ENCODE data around the gene UNC13C.

UNC13C gene

DNA sequence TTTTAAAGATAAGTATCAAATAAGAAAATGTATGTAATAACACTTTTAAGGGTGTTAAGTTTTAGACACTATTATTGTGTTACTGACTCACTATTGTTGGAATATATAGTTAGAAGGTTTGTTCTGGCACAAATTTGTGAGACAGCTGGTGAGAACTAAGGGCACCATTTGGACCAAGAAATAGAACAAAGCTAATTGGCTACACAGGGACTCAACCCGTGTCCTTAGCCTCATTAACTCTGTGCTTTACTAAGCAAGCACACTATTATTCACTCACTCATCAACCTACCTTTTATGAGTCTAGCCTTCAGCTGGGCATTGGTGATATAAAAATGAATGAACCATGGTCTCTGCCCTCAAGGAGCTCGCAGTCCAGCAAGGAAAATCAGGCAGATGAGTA, 4.1 kb upstream of the UNC13C start:
- no peak for DNase-seq (ENCODE audit: low spot score)
- TF ChIP-seq, protein P1, sequence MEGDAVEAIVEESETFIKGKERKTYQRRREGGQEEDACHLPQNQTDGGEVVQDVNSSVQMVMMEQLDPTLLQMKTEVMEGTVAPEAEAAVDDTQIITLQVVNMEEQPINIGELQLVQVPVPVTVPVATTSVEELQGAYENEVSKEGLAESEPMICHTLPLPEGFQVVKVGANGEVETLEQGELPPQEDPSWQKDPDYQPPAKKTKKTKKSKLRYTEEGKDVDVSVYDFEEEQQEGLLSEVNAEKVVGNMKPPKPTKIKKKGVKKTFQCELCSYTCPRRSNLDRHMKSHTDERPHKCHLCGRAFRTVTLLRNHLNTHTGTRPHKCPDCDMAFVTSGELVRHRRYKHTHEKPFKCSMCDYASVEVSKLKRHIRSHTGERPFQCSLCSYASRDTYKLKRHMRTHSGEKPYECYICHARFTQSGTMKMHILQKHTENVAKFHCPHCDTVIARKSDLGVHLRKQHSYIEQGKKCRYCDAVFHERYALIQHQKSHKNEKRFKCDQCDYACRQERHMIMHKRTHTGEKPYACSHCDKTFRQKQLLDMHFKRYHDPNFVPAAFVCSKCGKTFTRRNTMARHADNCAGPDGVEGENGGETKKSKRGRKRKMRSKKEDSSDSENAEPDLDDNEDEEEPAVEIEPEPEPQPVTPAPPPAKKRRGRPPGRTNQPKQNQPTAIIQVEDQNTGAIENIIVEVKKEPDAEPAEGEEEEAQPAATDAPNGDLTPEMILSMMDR (IDR thresholded peaks at IDR 0.05; ENCODE audit: extremely low read depth, missing control alignments) = no peak

- DNase-seq (ENCODE audit: low spot score) = no peak
- TF ChIP-seq, protein P1 (IDR thresholded peaks at IDR 0.05; ENCODE audit: extremely low read depth, missing control alignments) = no peak
These were observed 3.4 kb upstream of the UNC13C start for GRCh38 chr15:53974813-53975212.

DNA sequence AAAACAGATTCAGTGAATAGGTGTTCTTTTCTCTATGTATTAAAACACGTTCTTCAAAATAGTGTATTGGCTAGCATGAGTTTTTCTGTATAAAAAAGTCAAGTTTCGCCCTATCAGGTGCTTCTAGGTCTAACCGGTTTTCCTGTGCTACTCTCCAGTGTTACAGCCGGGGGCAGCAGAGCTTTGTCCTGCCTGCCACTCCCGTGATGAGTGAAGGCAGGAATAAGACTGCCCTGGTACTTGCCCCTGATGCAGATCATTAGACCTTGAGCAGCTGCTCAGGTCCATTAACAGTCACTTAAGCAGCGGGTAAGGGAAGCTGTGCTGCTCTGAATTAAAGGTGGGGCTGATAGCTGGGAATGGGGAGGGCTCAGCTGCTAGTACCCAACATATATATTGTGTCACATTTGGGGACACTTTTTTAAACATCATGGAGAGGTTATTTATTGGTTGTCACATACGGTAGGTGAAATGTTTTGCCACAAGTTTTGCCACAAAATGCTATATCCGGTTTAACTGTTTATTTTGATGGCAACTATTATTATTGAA, 1.3 kb upstream of the UNC13C start:
- TF ChIP-seq, protein P1 (IDR thresholded peaks at IDR 0.05; ENCODE audit: extremely low read depth, missing control alignments) = no peak
- DNase-seq (ENCODE audit: low spot score) = no peak

- TF ChIP-seq, protein P1 (IDR thresholded peaks at IDR 0.05; ENCODE audit: extremely low read depth, missing control alignments) = no peak
- DNase-seq (ENCODE audit: low spot score) = no peak
These were observed 979 bp downstream of the UNC13C start for GRCh38 chr15:53979051-53979788.

DNA sequence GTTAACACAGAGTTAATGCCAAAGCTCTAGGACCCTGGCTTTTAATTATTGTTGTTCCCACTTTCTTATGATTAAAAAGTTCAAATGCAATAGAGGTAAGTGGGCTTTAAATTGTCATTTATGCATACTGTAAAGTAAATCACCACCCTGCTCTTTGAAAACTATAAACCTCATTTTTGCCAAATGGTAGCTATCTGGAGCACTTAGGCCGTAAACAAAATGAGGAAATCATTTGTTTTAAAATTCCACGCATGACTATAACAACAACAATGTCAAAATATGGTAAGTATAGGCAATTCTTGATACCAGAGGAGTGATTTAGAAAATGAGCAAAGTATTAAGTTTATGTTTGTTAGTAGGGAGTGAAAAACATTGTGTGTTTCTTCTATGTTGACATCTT, 1.8 kb downstream of the UNC13C start:
- DNase-seq (ENCODE audit: low spot score) = no peak
- TF ChIP-seq, protein P1 (IDR thresholded peaks at IDR 0.05; ENCODE audit: extremely low read depth, missing control alignments) = no peak

GRCh38 chr15:53982071-53982680, 3.9 kb downstream of the UNC13C start:
- no peak for DNase-seq (ENCODE audit: low spot score)

DNA sequence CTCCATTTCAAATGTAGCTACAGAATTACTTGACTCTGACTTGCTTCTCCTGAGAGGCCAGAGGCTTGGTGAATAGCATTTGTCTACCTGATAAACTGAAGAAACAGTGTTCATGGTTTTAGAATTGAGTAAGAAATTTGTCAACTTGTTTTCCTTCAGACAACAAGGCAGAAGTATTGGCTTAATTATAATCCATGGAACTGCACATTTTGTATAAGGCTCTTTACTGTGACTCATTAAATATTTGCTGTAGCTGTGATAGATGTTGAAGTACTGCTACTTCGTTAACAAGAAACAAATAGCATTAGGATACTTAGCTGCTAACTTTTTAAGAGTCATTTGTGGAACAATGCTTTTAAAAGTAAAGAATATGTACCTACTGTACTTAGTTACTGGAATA, 4.6 kb downstream of the UNC13C start:
- DNase-seq (ENCODE audit: low spot score) = no peak
- TF ChIP-seq, protein P1 (IDR thresholded peaks at IDR 0.05; ENCODE audit: extremely low read depth, missing control alignments) = no peak

More at GRCh38 chr15:53982071-53982680, 3.9 kb downstream of the UNC13C start:
- TF ChIP-seq, protein P1 (IDR thresholded peaks at IDR 0.05; ENCODE audit: extremely low read depth, missing control alignments) = no peak

Data from GM20000 (cell line).